DND-41 (cell line): ENCODE data around the gene FBXO47.

Source experiments
- ATAC-seq: fragments of 200-7000 bp; cut with Tn5 transposase; 3 replicates; pipeline ENCODE4 v1.9.1; 2021; ENCODE audit warnings: low read depth; ENCODE audit not compliant: insufficient read depth
- DNase-seq: peaks from one replicate; pipeline ENCODE4 v3.0.0-alpha.2; 2020
- H2AFZ ChIP-seq: 2 replicates; pipeline ENCODE4 v1.6.0; 2012; ENCODE audit warnings: low read depth, low read length
- H3K27ac ChIP-seq: 2 replicates; pipeline ENCODE4 v1.5.1; 2012; ENCODE audit warnings: low read length, inconsistent platforms
- H3K27me3 ChIP-seq: fragments of 200-600 bp; sonication (generic); 2 replicates; pipeline ENCODE4 v1.6.0; 2012; ENCODE audit warnings: low read length, mild to moderate bottlenecking, inconsistent platforms; ENCODE audit not compliant: insufficient read depth, poor library complexity
- H3K36me3 ChIP-seq: 2 replicates; pipeline ENCODE4 v1.5.1; 2012; ENCODE audit warnings: low read length, inconsistent platforms; ENCODE audit not compliant: insufficient read depth
- H3K4me1 ChIP-seq: 2 replicates; pipeline ENCODE4 v1.5.1; 2012; ENCODE audit warnings: mild to moderate bottlenecking, low read length; ENCODE audit not compliant: insufficient read depth
- H3K4me2 ChIP-seq: 2 replicates; pipeline ENCODE4 v1.6.0; 2012; ENCODE audit warnings: mild to moderate bottlenecking, moderate library complexity, low read length, inconsistent platforms; ENCODE audit not compliant: insufficient read depth
- H3K4me3 ChIP-seq, 2 experiments: fragments of 200-600 bp in 1 of 2; shearing (Covaris generic) in 1 of 2; 2 replicates each; pipeline ENCODE4 v1.5.1; 2012 to 2016; ENCODE audit warnings: inconsistent platforms in 2 of 2, low read length in 2 of 2, mild to moderate bottlenecking in 2 of 2, low read depth in 1 of 2, moderate library complexity in 1 of 2
- H3K79me2 ChIP-seq: 2 replicates; pipeline ENCODE4 v1.6.0; 2012; ENCODE audit warnings: low read length, inconsistent platforms; ENCODE audit not compliant: insufficient read depth
- H3K9ac ChIP-seq: 2 replicates; pipeline ENCODE4 v1.6.0; 2012; ENCODE audit warnings: low read depth, mild to moderate bottlenecking, inconsistent platforms, low read length, moderate library complexity
- H3K9me3 ChIP-seq: 2 replicates; pipeline ENCODE4 v1.5.1; 2012; ENCODE audit warnings: low read length, moderate library complexity, mild to moderate bottlenecking, inconsistent platforms; ENCODE audit not compliant: insufficient read depth, severe bottlenecking
- H4K20me1 ChIP-seq: 2 replicates; pipeline ENCODE4 v1.6.0; 2012; ENCODE audit warnings: low read length; ENCODE audit not compliant: insufficient read depth
- EZH2 ChIP-seq: IDR thresholded peaks from 3 replicates; pipeline ENCODE4 v1.6.1; 2012; ENCODE audit warnings: borderline replicate concordance, low read depth, mild to moderate bottlenecking, moderate library complexity, low read length, inconsistent platforms; ENCODE audit not compliant: severe bottlenecking
- TF ChIP-seq, protein P1 (sequence below): IDR thresholded peaks from 2 replicates; pipeline ENCODE4 v1.5.1; 2012; ENCODE audit warnings: borderline replicate concordance, low read length, moderate library complexity, mild to moderate bottlenecking; ENCODE audit not compliant: poor library complexity, severe bottlenecking; ENCODE audit errors: extremely low read depth

Gene FBXO47

DNA sequence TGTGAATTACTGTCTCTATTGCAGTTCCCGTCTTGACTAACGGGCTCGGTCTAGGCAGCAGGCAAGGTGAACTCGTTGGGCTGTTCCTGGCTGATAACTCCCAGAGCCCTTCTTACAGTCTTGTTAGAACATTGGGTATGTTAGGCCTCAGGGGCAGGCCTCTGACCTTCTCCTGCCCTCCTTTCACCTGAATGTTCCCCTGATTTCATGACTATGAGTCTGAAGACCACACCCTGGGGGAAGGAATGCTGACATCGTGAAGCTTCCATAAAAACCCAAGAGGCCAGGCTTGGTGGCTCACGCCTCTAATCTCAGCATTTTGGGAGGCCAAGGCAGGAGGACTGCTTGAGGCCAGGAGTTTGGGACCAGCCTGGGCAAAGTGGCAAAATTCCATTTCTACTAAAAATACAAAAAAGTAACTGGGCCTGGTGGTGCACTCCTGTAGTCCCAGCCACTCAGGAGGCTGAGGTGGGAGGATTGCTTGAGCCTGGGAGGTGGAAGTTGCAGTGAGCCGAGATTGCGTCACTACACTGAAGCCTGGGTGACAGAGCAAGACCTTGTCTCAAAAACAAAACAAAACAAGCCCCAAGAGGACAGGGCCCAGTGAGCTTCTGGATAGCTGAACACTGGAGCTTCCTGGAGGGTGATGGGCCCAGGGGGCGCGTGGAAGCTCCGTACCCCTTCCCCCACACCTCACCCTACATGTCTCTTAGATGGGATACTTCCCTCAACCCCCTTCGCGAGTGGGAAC, 47.8 kb upstream of the FBXO47 start:
- ATAC-seq: no peak

DNA sequence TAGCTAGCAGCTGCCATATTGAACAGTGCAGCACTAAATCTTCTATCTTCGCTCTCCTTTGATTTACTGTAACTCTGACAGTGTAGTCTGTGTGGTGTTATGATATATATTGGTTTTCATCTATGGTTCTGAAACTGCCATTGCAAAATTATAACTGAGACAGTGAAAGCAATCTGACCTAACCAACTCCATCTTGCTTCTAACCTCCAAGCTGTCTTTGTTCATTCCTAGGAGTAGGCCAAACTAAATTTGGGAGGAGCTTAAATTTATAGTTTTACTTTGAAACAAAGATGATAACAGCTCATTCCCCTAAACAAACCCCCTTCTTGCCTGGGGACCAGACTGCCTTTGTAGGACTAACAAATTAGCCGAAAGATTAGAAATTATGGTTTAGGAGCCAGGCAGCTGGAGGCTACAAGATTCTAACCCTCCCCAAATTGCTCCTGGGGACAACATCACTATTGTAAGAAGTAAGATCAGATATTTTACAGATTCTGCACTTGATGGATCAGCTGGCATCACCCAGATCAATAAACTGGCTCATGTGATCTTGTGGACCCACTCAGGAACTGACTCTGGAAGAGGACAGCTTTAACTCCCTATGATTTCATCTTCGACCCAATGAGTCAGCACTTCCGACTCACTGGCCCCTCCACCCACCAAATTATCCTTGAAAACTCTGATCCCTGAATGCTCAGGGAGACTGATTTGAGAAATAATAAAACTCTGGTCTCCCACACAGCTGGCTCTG, 47.0 kb upstream of the FBXO47 start:
- ATAC-seq (no peak), DNase-seq (no peak)
- Histone ChIP-seq H3K36me3 (no peaks in the 10 kb centered on the region), H3K27me3 (no peaks in the 10 kb centered on the region), H4K20me1 (no peaks in the 10 kb centered on the region), H3K9ac (no peak overlapping the region), H3K9me3 (no peaks in the 10 kb centered on the region), H3K79me2 (no peaks in the 10 kb centered on the region), H3K4me1 (peaks cover 20% of the 10 kb centered on the region), H2AFZ (no peak overlapping the region), H3K27ac (no peak overlapping the region), H3K4me3 (no peak overlapping the region), H3K4me2 (no peak overlapping the region)
- TF ChIP-seq, protein P1, sequence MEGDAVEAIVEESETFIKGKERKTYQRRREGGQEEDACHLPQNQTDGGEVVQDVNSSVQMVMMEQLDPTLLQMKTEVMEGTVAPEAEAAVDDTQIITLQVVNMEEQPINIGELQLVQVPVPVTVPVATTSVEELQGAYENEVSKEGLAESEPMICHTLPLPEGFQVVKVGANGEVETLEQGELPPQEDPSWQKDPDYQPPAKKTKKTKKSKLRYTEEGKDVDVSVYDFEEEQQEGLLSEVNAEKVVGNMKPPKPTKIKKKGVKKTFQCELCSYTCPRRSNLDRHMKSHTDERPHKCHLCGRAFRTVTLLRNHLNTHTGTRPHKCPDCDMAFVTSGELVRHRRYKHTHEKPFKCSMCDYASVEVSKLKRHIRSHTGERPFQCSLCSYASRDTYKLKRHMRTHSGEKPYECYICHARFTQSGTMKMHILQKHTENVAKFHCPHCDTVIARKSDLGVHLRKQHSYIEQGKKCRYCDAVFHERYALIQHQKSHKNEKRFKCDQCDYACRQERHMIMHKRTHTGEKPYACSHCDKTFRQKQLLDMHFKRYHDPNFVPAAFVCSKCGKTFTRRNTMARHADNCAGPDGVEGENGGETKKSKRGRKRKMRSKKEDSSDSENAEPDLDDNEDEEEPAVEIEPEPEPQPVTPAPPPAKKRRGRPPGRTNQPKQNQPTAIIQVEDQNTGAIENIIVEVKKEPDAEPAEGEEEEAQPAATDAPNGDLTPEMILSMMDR: no peak
- TF ChIP-seq EZH2: no peak

More for the DNA sequence above, 47.8 kb upstream of the FBXO47 start:
- H3K9me3 ChIP-seq: no peaks in the 10 kb centered on the region
- no peak overlapping the region for H3K4me3 ChIP-seq
- peaks cover 20% of the 10 kb centered on the region for H3K4me1 ChIP-seq
- no peak overlapping the region for H3K4me2 ChIP-seq
- no peaks in the 10 kb centered on the region for H3K79me2 ChIP-seq
- no peak overlapping the region for H2AFZ ChIP-seq
- no peak overlapping the region for H3K9ac ChIP-seq
- no peaks in the 10 kb centered on the region for H3K27me3 ChIP-seq
- no peaks in the 10 kb centered on the region for H3K36me3 ChIP-seq
- no peak for DNase-seq
- H4K20me1 ChIP-seq: no peaks in the 10 kb centered on the region
- no peak overlapping the region for H3K27ac ChIP-seq
- TF ChIP-seq EZH2: no peak
- TF ChIP-seq, protein P1: no peak

DNA sequence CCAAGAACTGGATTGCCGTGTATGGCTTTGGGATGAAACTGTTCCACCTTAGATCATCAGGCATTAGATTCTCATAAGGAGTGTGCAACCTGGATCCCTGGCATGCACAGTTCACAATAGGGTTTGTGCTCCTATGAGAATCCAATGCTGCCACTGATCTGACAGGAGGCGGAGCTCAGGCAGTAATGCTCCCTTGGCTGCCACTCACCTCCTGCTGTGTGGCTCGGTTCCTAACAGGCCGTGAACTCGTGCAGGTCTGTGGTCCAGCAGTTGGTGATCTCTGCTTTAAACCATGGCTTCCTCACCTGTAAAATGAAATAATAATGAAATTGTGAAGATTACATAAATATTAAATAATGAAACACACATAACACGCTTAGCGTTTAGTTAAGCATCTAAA, 45.5 kb upstream of the FBXO47 start:
- no peaks in the 10 kb centered on the region for H3K27me3 ChIP-seq
- H3K4me2 ChIP-seq: no peak overlapping the region
- no peaks in the 10 kb centered on the region for H4K20me1 ChIP-seq
- no peak overlapping the region for H2AFZ ChIP-seq
- no peak overlapping the region for H3K27ac ChIP-seq
- no peaks in the 10 kb centered on the region for H3K9me3 ChIP-seq
- H3K36me3 ChIP-seq: no peaks in the 10 kb centered on the region
- ATAC-seq (no peak), DNase-seq (no peak)
- no peak overlapping the region for H3K9ac ChIP-seq
- no peak overlapping the region for H3K4me3 ChIP-seq
- TF ChIP-seq, protein P1: no peak
- no peak for TF ChIP-seq EZH2
- no peaks in the 10 kb centered on the region for H3K79me2 ChIP-seq
- H3K4me1 ChIP-seq: peaks cover 13% of the 10 kb centered on the region
